Stimulated activated CD4-positive, alpha-beta T cell treated with anti-CD3 and anti-CD28 coated beads, Interleukin-12 subunit alpha, Interleukin-12 subunit beta, amount 100 ng/mL, for 4 hours (primary cell): ENCODE results near the gene CA10.

Experiments
- DNase-seq: peaks from one replicate; pipeline ENCODE4 v3.0.0-alpha.2; 2020

The CA10 gene

DNA sequence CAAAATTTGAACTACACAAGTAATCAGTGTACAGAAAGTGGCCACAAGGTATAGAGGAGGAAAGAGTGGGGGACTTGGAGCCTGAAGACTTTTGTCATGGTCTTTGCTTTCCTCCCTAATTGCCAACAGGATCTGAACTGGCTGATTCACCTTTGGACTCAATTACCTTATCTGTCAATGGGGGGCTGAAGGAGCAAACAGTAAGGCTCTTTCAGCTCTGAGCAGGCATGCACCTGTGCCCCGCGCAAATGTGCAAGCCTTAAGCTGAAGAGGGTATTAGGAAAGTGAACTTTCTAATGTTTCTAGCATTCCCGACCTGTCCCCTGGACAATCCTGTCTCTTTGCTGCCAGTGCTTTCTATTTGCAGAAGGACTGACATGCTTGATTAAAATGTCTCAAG, 302.7 kb downstream of the CA10 start:
- DNase-seq: no peak

DNA sequence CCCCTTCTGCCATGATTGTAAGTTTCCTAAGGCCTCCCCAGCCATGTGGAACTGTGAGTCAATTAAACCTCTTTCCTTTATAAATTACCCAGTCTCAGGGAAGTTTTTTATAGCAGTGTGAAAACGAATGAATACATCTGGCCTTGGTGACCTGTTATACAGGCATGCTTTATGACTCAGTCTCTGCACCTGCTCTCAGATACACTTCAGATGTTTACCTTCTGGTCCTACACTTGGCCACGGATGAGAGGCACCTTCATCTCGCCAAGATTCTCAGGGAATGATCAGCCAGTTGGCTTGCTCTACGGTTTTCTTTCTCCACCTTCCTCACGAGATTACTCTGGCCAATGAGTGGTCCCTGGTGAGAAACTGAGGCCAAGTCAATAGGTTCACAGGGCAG, 304.7 kb downstream of the CA10 start:
- no peak for DNase-seq

DNA sequence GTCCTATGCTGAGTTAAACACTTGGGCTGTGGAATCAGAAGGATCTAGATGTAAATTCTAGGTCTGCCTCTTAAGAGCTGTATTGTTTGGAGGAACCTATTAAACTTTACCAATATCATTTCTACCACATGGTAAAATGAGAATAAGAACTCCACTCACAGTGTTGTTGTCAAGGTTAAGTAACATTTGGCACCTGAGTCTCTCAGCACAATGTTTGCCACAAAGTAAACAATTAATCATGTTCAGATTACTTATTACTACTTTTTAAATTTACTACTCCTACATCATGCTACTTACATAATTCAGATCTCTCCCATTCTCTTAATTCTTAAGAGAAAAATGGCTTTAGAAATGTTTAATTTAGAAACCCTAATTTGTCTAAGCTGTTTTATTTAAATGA, 305.9 kb downstream of the CA10 start:
- DNase-seq: no peak

DNA sequence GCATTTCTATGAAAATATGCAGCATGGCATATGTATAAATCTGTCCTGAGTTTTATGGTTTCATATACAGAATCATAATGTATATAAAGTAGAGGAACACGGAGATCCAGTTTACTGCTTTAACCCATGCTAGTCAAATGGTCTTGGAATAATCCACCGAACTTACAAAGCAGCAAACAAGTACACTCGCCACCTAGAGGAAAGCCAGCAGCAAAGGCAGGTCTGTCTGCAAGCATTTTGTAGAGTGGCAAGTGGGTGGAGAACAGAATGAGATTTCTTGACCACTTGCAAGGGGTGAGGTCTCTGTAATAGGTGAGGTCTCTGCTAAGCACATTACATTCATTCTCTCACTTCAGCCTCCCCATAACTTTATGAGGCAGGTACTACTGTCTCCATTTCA, 308.3 kb downstream of the CA10 start:
- no peak for DNase-seq

DNA sequence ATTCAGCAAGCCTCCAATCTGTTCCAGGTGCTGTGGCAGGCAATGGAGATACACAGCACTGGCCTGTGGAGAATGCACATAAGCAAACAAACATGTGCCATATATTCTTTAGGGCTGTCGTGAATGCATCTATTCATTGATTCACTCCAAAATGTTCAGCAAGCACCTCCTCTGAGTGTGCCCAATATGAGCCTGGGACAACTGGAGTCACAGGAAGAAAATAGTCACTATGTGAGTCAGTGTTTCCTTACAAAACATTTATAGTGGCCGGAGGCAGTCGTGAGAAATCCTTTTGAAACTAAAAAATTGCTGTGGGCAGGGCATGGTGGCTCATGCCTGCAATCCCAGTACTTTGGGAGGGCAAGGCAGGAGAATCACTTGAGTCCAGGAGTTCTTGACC, 310.1 kb downstream of the CA10 start:
- DNase-seq: no peak

DNA sequence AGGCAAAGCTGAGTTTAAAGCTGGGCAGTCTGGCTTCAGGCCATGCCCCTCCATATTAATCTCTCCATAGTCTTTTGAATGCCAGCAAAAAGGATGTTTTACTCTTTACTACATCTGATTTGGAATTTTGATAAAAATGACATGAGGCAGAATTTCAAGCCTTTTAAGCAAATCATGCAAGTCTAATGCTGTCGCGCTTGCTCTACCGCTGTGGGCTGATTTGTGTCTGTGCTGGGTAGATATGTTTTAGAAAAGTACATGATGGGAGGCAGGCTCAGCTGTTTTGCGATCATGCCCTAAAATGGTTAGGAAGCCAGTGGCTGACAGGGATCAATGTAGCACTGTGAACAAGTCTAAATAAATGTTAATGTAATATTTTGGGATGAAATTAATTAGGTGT, 311.9 kb downstream of the CA10 start:
- no peak for DNase-seq

DNA sequence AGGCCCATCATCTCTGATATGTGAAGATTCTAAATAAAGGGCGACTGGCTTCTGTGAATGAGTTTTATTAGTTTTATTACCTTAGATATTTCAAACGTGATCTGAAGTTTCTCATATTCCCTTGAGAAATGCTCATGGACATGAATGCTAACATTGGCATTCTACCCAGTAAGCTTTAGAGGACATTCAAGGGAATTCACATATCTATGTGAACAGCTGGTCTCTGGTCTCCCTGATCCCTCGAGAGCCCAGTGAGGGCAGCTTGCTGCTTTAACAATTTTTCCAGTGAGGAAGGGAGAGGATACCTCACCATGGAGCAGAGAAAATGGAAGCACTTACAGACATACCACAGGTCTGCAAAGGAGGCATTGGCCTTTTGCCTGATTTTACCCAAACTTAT, 312.7 kb downstream of the CA10 start:
- DNase-seq: no peak

DNA sequence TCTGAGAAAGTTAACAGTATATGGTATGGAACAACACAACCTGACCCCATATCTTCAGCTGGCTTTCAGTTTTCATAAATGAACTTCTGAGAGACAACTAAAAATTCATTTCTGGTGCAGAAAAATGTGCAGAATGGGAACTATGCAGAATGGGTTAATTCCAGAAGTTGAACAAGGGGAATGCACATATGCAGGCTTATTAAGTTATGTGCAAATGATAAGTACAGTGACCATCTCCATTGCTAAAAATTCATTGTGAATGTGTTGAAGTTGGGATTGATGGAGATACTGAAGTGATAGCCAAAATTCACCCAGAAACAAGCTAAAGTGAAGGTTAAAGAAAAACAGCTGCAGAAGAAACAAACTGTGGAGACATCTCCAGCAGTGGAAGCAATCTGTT, 315.8 kb downstream of the CA10 start:
- no peak for DNase-seq

DNA sequence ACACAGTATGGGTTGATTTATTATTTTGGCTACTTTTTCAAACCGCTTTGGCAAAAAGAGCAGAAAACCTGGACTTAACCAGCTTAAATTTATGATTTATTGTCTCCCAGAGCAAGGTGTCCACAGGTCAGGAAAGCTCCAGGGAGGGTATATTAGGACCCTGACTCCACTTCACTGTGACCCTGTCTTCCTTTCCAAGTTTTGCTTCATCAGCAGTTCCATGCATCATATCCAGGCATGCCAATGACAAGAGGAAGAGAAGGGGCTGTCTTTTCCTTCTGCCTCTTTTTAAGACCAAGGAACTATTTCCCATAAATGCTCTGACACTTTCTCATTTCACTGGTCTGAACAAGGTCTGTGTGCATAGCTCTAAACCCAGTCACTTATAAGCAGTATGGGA, 316.8 kb downstream of the CA10 start:
- no peak for DNase-seq

DNA sequence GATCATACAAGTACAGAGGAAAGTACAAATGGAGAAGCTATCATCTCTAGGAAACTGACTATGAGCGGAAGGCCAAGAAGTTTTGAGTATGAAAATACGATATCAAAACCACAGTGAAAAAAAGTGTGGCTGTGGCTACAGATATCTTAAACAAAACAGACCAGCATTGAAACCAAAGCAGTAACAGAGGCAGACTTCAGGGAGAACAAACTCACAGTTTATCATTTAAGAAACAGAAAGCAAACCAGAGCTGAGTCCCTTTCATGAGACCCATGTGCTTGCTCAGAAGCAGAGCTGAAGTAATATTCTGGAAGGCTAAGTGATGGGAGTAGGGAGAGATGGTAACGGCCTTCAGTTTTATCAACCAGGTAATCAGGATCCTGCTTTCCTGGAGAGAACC, 317.8 kb downstream of the CA10 start:
- DNase-seq: no peak

DNA sequence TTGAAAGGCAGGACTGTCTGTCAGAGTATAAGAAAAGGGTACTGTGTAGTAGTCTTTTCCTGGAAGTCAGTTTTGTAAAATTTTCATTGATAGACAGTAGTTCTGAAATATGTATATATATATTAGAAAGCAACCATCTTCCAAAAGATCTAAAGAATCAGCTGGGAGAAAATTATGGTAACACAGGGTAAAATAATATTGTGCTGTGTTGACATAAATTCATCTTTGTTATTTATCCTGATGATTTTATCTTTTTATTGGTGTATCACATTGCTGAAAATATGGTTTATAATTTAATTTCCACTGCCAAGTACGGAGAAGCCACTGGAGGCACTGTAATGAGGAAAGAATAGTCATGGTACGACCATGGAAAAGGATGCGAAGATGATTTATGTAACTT, 324.9 kb downstream of the CA10 start:
- DNase-seq: no peak

DNA sequence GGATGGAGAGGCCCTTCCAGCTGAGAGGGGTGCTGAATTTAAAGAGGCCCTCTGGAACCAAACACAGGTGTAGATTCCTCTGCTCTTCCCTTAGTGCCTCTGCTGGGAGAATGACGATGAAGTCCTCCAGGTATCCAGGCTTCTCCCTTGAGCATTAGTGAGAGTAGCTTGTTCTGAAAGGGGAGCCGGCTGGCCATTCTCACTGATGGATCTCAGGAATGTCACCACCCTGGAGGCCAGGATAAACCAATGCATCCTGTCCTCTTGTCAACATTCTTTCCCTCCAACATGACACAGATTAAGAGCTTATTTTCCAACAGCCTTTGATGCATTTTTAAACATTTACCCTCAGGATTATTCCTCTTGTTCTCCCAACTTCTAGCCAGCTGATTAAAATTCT, 325.5 kb downstream of the CA10 start:
- no peak for DNase-seq

DNA sequence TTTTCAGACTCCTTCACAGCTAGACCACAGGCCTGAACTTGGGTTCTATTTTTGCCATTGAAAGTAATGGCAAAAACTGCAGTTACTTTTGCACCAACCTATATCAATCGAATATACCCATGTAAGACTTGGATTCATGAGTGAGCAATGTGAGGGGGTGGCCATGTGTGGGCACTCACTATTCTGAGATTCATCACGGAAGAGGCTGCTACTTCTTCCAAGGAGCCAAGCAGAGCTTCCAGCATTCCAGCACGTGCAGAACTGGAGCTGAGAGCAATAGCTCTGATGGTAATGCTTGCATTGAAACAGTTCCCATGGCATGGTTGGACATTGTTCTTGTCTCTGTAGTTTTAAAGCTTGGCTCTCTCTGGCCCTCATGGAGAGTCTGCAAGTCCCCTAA, 327.6 kb downstream of the CA10 start:
- no peak for DNase-seq

DNA sequence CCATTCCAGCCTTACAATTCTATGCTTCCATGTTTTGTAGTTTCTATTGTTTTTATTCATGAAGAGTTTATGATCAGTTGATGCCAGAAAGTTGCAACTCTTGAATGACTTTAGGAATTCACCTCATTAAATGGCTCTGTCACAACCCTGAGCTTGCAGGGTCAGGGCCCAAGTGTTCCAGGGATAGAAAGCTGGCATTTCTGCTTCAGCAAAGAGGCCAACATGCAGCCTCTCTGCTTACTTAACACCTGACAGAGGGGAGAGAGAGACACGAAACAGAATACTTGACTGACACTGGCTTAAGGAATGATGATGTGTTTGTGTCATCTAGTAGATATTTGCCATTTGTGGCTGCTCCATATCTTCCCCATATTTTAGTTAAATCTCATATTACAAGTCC, 328.1 kb downstream of the CA10 start:
- no peak for DNase-seq

DNA sequence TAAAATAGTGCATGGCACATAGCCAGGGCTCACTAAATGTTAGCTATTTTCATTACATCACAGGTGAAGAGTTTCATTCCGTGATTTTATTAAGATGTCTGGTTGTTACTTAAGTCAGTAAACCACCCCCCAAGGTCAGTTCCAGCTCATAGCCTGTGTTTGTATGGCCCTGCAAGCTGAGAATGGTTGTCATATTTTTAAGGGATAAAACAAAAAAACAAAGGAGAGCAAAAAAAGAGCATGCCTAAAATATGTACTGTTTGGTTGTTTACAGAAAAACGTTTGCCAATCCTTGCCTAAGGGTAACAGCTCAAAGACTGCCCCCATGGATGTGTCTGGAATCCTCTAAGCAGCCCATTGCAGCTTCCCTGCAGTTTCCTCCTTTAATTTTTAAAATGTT, 329.6 kb downstream of the CA10 start:
- no peak for DNase-seq

DNA sequence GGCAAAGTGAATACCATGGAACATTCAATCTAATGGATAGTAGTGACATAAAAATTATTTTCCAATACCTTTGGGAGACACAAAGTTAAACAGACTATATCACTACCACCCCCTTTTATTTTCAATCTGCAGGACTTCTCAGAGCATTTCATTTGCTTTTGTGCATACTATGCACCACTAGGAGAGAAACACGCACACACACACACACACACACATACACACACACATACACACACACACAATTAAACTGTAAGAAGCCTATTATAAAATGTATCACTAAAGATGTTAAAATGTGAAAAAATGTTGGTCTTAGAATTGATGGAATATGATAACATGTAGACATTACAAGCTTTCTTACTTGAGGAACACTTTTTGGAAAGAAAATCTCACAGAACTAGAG, 331.4 kb downstream of the CA10 start:
- no peak for DNase-seq

DNA sequence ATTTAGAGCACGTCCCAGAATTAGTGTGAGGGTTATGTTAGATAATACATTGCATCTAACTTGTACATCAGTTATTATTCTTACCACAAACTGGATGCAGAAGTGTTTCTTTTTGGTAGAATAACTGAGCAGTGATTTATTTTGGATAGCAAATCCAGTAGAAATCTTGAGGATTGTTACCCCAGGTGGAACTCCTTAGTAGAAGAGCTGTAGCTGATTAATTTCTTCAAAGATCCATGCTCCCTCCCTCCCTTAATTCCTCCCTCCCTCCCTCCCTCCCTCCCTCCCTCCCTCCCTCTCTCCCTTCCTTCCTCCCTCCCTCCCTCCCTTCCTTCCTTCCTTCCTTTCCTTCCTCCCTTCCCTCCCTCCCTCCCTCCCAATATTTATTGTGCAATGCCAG, 337.7 kb downstream of the CA10 start:
- no peak for DNase-seq

DNA sequence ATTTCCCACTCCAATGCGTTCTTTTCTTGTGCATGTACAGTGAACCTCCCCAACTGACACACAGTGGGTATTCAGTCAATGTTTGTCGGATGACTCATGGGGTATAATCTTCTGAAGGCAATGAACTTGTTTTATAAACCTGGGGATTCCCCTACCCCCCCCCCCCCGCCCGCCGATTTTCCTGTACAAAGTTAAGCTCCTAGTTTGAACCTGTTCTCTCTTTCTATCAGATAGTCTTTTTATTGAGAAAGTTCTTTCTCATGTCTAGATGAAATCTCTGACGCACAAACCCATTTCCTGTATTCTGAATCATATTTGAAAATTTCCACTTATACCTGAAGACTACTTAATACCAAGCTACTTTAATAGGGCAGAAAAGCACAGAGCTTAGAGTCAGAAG, 338.3 kb downstream of the CA10 start:
- DNase-seq: no peak

DNA sequence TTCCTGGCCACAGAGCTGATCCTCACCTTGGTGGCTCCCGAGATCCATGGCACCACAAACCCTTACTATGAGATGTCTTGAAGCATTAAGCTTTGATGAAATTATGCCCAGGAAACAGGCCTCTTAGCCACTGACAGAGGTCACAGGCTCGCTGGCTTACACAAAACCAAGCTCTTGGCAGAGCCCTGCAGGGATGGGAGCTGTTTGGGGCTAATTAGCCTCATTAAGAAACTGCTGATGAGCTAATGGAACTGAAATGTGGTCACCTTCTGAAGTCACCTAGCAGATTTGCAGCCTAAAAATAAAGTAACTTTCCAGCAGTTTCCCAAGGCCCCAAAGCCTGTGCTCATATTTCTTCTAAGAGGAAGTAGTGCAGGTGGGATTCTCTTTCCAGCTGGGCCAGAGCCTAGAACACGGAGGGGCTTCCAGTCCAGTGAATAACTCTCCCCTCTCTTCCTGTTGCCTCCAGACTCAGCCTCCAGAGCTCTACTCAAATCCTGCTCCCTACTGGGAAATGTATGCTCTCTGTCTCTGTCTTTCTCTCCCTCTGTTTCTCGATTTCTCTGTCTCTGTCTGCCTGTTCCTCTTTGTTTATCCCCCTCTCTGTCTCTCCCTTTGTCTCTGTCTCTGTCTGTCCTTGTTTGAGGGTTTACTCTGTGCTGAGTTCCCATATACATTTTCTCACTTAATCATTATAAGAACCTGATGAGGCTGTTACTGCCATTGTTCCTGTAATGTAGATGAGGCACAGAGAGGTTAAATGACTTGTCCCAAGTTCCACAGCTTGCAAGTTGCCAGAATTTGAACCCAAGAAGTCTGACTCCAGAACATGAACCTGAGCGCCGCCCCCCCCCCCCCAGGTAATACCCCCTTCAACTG, 338.9 kb downstream of the CA10 start:
- DNase-seq: no peak

DNA sequence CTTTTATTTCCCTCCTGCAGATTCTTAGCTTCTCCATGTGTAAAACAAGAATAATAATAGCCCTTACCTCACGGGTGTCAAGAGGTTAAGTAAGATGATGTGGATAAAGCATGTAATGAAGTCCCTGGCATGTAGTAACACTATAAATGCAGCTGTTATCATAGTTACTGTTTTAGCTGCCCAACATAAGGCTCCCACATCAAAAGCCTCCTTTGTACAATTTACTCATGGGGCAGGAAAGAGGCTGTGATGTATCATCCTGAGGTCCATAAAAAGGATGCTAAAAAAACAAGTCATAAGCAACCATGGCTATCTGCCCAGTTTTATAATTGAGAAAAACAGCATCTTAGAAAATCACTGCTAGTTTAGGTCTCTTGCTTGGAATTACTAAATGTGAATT, 339.7 kb downstream of the CA10 start:
- no peak for DNase-seq

DNA sequence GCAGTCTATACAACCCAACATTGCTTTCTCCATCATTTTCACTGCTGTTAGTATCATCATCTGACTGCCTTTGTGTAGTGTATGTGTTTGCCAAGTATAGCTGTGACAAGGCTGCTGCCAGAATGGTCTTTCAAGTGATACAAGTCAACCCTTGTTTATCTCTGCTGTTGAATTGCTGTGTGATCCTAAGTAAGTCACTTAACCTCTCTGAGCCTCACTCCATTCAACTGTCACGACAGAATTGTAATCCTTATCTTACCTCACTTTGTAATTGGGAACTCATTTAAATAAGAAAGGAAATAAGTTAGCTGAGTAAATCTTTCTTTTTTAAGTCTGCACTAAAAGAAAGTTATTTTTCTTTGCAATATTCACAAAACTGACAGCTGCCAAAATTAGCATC, 340.6 kb downstream of the CA10 start:
- DNase-seq: no peak

DNA sequence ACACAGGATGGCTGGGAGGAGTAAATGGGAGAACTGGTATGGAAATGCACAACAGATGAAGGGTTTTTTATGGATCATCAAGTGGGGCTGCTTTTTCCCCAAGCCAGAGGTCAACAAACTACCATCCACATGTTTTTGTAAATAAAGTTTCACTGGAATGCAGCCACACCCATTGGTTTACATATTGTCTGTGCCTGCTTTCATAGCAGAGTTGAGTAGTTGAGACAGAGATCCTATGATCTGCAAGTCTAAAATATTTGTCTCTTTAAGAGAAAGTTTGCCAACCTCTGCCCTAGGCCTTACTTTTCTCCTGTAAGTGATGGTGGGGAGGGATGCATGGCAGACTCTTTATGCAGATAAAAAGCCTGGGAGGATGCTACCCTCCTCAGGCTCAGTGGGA, 341.4 kb downstream of the CA10 start:
- DNase-seq: no peak

DNA sequence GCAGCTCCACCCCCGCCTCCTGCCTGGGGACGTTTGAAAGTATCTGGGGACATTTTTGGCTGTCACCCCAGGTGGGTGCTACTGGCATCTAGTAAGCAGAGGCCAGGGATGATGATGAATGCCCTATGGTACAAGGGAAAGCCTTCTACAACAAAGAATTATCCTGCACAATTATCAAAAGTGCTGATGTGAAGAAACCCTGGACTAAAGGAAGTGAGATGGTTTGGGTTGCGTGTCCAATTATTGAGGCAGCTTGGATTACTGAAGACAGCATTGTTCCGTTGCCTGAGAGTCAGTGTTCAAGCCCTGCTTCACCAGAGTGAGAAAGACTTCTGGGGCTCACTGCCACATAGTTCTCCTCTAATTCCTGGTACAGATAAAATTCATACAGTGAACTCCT, 343.4 kb downstream of the CA10 start:
- no peak for DNase-seq

DNA sequence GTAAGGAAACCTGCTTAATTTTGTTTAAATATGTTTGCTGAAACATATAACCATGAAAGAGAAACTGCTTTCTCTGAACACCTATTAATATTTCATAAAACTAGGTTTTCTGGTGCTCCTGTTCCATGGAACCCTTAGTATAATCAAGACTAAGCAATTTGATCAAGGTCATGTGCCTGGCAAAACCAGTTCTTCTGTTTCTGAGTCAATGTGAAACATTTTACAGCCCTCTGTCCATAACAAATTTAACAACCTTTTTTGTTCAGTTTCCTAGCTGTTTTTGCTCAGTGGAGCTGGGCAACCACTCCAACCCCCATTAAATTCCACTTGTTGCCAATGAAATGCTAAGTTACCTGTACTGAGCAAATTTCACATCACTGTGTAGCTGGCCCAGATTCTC, 344.0 kb downstream of the CA10 start:
- DNase-seq: no peak

DNA sequence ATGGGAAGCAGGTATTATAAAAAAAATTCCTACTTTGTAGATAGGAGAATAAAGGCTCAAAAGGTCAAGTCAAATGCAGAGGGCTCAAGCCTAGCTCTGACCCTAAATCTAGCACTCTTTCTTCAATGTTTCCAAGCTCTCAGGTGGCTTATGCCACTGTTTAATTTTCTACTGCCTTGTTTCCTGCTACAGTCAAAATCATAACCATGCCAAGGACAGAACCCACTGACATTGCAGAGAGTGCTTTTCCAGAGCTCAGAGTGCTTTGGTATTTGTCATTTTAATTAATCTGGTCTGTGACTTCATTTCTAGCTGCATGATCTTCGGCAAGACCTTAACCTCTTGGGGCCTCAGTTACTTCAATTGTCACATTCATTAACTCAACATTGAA, 344.7 kb downstream of the CA10 start:
- DNase-seq: no peak
